ENCODE results near the gene RIT1.

Gene RIT1

GRCh38 chr1:155893389-155894142, 17.6 kb downstream of the RIT1 start:
- no peaks in the 10 kb centered on the region for H3K27me3 ChIP-seq (replicated peaks; ENCODE audit: insufficient read depth, low read length)
- no peaks in the 10 kb centered on the region for H3K79me2 ChIP-seq (ENCODE audit: low read length)
- H3F3A ChIP-seq (ENCODE audit: insufficient read depth, low read length) = no peaks in the 10 kb centered on the region
- TF ChIP-seq EZH2 (optimal IDR thresholded peaks at IDR 0.05; ENCODE audit: low read depth, low read length) (no peak), CTCF (IDR thresholded peaks at IDR 0.05; ENCODE audit: low read length) (no peak), EZH2phosphoT487 (IDR thresholded peaks at IDR 0.05; ENCODE audit: low read length) (no peak)
- H3K9ac ChIP-seq (ENCODE audit: low read length) = no peak overlapping the region
- H3K9me2 ChIP-seq (replicated peaks; ENCODE audit: insufficient read depth, low read length) = no peaks in the 10 kb centered on the region
- no peaks in the 10 kb centered on the region; the same call in 1 of the 2 replicates for H3K4me1 ChIP-seq (ENCODE audit: low read length)
- DNase-seq = peak; percentile 30
- no peaks in the 10 kb centered on the region for H4K20me1 ChIP-seq (ENCODE audit: insufficient read depth, low read length)
- H2AFZ ChIP-seq (ENCODE audit: low read length) = no peak overlapping the region
- no peaks in the 10 kb centered on the region for H3K36me3 ChIP-seq (replicated peaks; ENCODE audit: insufficient read depth, low read length)
- no peak overlapping the region for H3K4me2 ChIP-seq (ENCODE audit: low read depth, low read length)
- no peak overlapping the region for H3K4me3 ChIP-seq (ENCODE audit: low read length)
- H3K27ac ChIP-seq (ENCODE audit: low read length) = no peak overlapping the region
- no peaks in the 10 kb centered on the region for H3K9me3 ChIP-seq (replicated peaks; ENCODE audit: insufficient read depth, low read length)

GRCh38 chr1:155892796-155893195, 18.4 kb downstream of the RIT1 start:
- Histone ChIP-seq H3K4me2 (ENCODE audit: low read depth, low read length) (no peak overlapping the region), H3K27me3 (replicated peaks; ENCODE audit: insufficient read depth, low read length) (no peaks in the 10 kb centered on the region), H3K9ac (ENCODE audit: low read length) (no peak overlapping the region), H3K4me1 (ENCODE audit: low read length) (no peaks in the 10 kb centered on the region; the same call in 1 of the 2 replicates), H4K20me1 (ENCODE audit: insufficient read depth, low read length) (no peaks in the 10 kb centered on the region), H3K36me3 (replicated peaks; ENCODE audit: insufficient read depth, low read length) (no peaks in the 10 kb centered on the region), H3K9me3 (replicated peaks; ENCODE audit: insufficient read depth, low read length) (no peaks in the 10 kb centered on the region), H3K79me2 (ENCODE audit: low read length) (no peaks in the 10 kb centered on the region), H2AFZ (ENCODE audit: low read length) (no peak overlapping the region), H3K4me3 (ENCODE audit: low read length) (no peak overlapping the region), H3F3A (ENCODE audit: insufficient read depth, low read length) (no peaks in the 10 kb centered on the region), H3K27ac (ENCODE audit: low read length) (no peak overlapping the region), H3K9me2 (replicated peaks; ENCODE audit: insufficient read depth, low read length) (no peaks in the 10 kb centered on the region)
- DNase-seq = no peak
- TF ChIP-seq EZH2 (optimal IDR thresholded peaks at IDR 0.05; ENCODE audit: low read depth, low read length) (no peak), EZH2phosphoT487 (IDR thresholded peaks at IDR 0.05; ENCODE audit: low read length) (no peak), CTCF (IDR thresholded peaks at IDR 0.05; ENCODE audit: low read length) (no peak)

GRCh38 chr1:155890251-155890650, 20.9 kb downstream of the RIT1 start:
- TF ChIP-seq EZH2 (optimal IDR thresholded peaks at IDR 0.05; ENCODE audit: low read depth, low read length) (no peak), CTCF (IDR thresholded peaks at IDR 0.05; ENCODE audit: low read length) (no peak), EZH2phosphoT487 (IDR thresholded peaks at IDR 0.05; ENCODE audit: low read length) (no peak)
- DNase-seq = no peak
- Histone ChIP-seq H3K4me3 (ENCODE audit: low read length) (no peak overlapping the region), H4K20me1 (ENCODE audit: insufficient read depth, low read length) (no peaks in the 10 kb centered on the region), H3K4me1 (ENCODE audit: low read length) (no peaks in the 10 kb centered on the region; the same call in 1 of the 2 replicates), H3K36me3 (replicated peaks; ENCODE audit: insufficient read depth, low read length) (no peaks in the 10 kb centered on the region), H2AFZ (ENCODE audit: low read length) (no peak overlapping the region), H3K4me2 (ENCODE audit: low read depth, low read length) (no peak overlapping the region), H3K9me2 (replicated peaks; ENCODE audit: insufficient read depth, low read length) (no peaks in the 10 kb centered on the region), H3F3A (ENCODE audit: insufficient read depth, low read length) (no peaks in the 10 kb centered on the region), H3K27ac (ENCODE audit: low read length) (no peak overlapping the region), H3K9ac (ENCODE audit: low read length) (no peak overlapping the region), H3K79me2 (ENCODE audit: low read length) (no peaks in the 10 kb centered on the region), H3K27me3 (replicated peaks; ENCODE audit: insufficient read depth, low read length) (no peaks in the 10 kb centered on the region), H3K9me3 (replicated peaks; ENCODE audit: insufficient read depth, low read length) (no peaks in the 10 kb centered on the region)

Measured in MM.1S (cell line).